ENCODE results near the gene HTT-AS. TPM values are rescaled to one million over a fixed set of nuclear protein-coding genes. Genes with fewer than 3 reads are reported as not detected.

The HTT-AS gene
- total RNA-seq, 1 experiment from 2014 or later: not detected

GRCh38 chr4:3047464-3048286 is 26.7 kb downstream of the HTT-AS start:
- peak; percentile 68 for DNase-seq
- TF ChIP-seq CTCF (IDR thresholded peaks at IDR 0.05; ENCODE audit: unreplicated experiment): peak; percentile 59
- peaks cover 16% of the 10 kb centered on the region for H3K27me3 Mint-ChIP-seq (ENCODE audit: unreplicated experiment)
- intact Hi-C loops (cut with micrococcal nuclease; ENCODE audit: unreplicated experiment): no loop called here
- BruUV-seq (replicated peaks): no TSS peak
- CTCF ChIA-PET: interaction anchor here (0.8 kb wide), 1 partner anchor 88 kb away, joined by 3 read pairs; no protein-coding TSS in a partner anchor
- peaks cover 17% of the 10 kb centered on the region for H3K4me1 Mint-ChIP-seq (ENCODE audit: low read depth, unreplicated experiment)
- peaks cover 9% of the 10 kb centered on the region for H3K36me3 Mint-ChIP-seq (ENCODE audit: insufficient read depth, unreplicated experiment)
- H3K4me3 Mint-ChIP-seq (ENCODE audit: low read depth, unreplicated experiment): peak overlapping the region; percentile 65
- peak overlapping the region; percentile 6 for H3K27ac Mint-ChIP-seq (ENCODE audit: unreplicated experiment)
- no peaks in the 10 kb centered on the region for H3K9me3 Mint-ChIP-seq (ENCODE audit: low read depth, unreplicated experiment)

GRCh38 chr4:3046623-3047022 is 27.7 kb downstream of the HTT-AS start:
- Mint-ChIP-seq H3K4me1 (ENCODE audit: low read depth, unreplicated experiment) (peaks cover 17% of the 10 kb centered on the region), H3K27me3 (ENCODE audit: unreplicated experiment) (peaks cover 25% of the 10 kb centered on the region), H3K36me3 (ENCODE audit: insufficient read depth, unreplicated experiment) (peaks cover 9% of the 10 kb centered on the region), H3K4me3 (ENCODE audit: low read depth, unreplicated experiment) (no peak overlapping the region), H3K9me3 (ENCODE audit: low read depth, unreplicated experiment) (no peaks in the 10 kb centered on the region), H3K27ac (ENCODE audit: unreplicated experiment) (no peak overlapping the region)
- intact Hi-C loops (cut with micrococcal nuclease; ENCODE audit: unreplicated experiment): no loop called here
- no peak for DNase-seq
- CTCF ChIA-PET: no interaction called here
- no peak for TF ChIP-seq CTCF (IDR thresholded peaks at IDR 0.05; ENCODE audit: unreplicated experiment)
- no TSS peak for BruUV-seq (replicated peaks)

GRCh38 chr4:3046162-3046561 is 28.2 kb downstream of the HTT-AS start:
- TF ChIP-seq CTCF (IDR thresholded peaks at IDR 0.05; ENCODE audit: unreplicated experiment): no peak
- no peak overlapping the region for H3K4me3 Mint-ChIP-seq (ENCODE audit: low read depth, unreplicated experiment)
- peaks cover 28% of the 10 kb centered on the region for H3K27me3 Mint-ChIP-seq (ENCODE audit: unreplicated experiment)
- no peak overlapping the region for H3K27ac Mint-ChIP-seq (ENCODE audit: unreplicated experiment)
- no TSS peak for BruUV-seq (replicated peaks)
- H3K9me3 Mint-ChIP-seq (ENCODE audit: low read depth, unreplicated experiment): no peaks in the 10 kb centered on the region
- CTCF ChIA-PET: no interaction called here
- DNase-seq: no peak
- intact Hi-C loops (cut with micrococcal nuclease; ENCODE audit: unreplicated experiment): no loop called here
- peaks cover 17% of the 10 kb centered on the region for H3K4me1 Mint-ChIP-seq (ENCODE audit: low read depth, unreplicated experiment)
- H3K36me3 Mint-ChIP-seq (ENCODE audit: insufficient read depth, unreplicated experiment): peaks cover 9% of the 10 kb centered on the region

GRCh38 chr4:3044870-3045819 is 29.2 kb downstream of the HTT-AS start:
- peaks cover 9% of the 10 kb centered on the region for H3K36me3 Mint-ChIP-seq (ENCODE audit: insufficient read depth, unreplicated experiment)
- H3K27ac Mint-ChIP-seq (ENCODE audit: unreplicated experiment): no peak overlapping the region
- intact Hi-C loops (cut with micrococcal nuclease; ENCODE audit: unreplicated experiment): no loop called here
- H3K4me1 Mint-ChIP-seq (ENCODE audit: low read depth, unreplicated experiment): peaks cover 16% of the 10 kb centered on the region
- BruUV-seq (replicated peaks): no TSS peak
- H3K4me3 Mint-ChIP-seq (ENCODE audit: low read depth, unreplicated experiment): no peak overlapping the region
- peak; percentile 20 for DNase-seq
- H3K27me3 Mint-ChIP-seq (ENCODE audit: unreplicated experiment): peaks cover 21% of the 10 kb centered on the region
- CTCF ChIA-PET: no interaction called here
- no peaks in the 10 kb centered on the region for H3K9me3 Mint-ChIP-seq (ENCODE audit: low read depth, unreplicated experiment)
- TF ChIP-seq CTCF (IDR thresholded peaks at IDR 0.05; ENCODE audit: unreplicated experiment): no peak
